DND-41 (cell line): ENCODE data around the gene OR51I1.

ENCODE experiments used
- EZH2 ChIP-seq: IDR thresholded peaks from 3 replicates; pipeline ENCODE4 v1.6.1; 2012; ENCODE audit warnings: borderline replicate concordance, low read depth, mild to moderate bottlenecking, moderate library complexity, low read length, inconsistent platforms; ENCODE audit not compliant: severe bottlenecking
- TF ChIP-seq, protein P1 (sequence below): IDR thresholded peaks from 2 replicates; pipeline ENCODE4 v1.5.1; 2012; ENCODE audit warnings: borderline replicate concordance, low read length, moderate library complexity, mild to moderate bottlenecking; ENCODE audit not compliant: poor library complexity, severe bottlenecking; ENCODE audit errors: extremely low read depth

DNA sequence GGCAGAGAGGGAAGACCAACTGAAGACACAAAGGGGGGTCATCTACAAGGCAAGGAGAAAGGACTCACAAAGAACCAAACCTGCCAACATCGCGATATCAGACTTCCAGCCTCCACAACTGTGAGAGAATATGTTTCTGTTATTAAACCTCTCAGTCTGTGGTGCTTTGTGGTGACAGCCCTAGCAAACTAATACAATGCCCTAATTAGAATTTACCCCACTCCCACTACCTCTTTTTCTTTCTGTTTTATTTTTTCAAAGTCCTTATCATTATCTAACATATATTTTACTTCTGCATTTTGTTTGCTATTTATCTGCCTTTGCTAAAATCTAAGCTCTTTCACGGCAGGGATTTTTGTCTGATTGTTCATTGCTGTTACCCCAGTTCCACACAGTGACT lies 44.7 kb upstream of the OR51I1 start:
- TF ChIP-seq, protein P1, sequence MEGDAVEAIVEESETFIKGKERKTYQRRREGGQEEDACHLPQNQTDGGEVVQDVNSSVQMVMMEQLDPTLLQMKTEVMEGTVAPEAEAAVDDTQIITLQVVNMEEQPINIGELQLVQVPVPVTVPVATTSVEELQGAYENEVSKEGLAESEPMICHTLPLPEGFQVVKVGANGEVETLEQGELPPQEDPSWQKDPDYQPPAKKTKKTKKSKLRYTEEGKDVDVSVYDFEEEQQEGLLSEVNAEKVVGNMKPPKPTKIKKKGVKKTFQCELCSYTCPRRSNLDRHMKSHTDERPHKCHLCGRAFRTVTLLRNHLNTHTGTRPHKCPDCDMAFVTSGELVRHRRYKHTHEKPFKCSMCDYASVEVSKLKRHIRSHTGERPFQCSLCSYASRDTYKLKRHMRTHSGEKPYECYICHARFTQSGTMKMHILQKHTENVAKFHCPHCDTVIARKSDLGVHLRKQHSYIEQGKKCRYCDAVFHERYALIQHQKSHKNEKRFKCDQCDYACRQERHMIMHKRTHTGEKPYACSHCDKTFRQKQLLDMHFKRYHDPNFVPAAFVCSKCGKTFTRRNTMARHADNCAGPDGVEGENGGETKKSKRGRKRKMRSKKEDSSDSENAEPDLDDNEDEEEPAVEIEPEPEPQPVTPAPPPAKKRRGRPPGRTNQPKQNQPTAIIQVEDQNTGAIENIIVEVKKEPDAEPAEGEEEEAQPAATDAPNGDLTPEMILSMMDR, result no peak
- TF ChIP-seq EZH2, result no peak
